HG03196 (cell line): Measurements from ENCODE around the gene PRRT2.

Source experiments
- ATAC-seq: cut with Tn5 transposase; IDR thresholded peaks from one replicate; pipeline ENCODE4 v1.9.1; 2021; ENCODE audit not compliant: unreplicated experiment

PRRT2 gene

GRCh38 chr16:29860218-29860617, 48.2 kb downstream of the PRRT2 start:
- ATAC-seq, result no peak

- ATAC-seq, result no peak
Measured at GRCh38 chr16:29862383-29862883, 50.4 kb downstream of the PRRT2 start.

GRCh38 chr16:29862884-29863668, 51.1 kb downstream of the PRRT2 start, which contains the start of gene CDIPT:
Gene CDIPT (minus strand): TSS chr16:29863226. CDS start chr16:29862857, 369 bp downstream.
- peak; percentile 89 for ATAC-seq

- no peak for ATAC-seq
Measured at GRCh38 chr16:29863669-29863984, 51.6 kb downstream of the PRRT2 start.

- ATAC-seq, result no peak
Measured at GRCh38 chr16:29864205-29864604, 52.2 kb downstream of the PRRT2 start.
